Measurements from ENCODE around the gene IL2RG. TPM values are rescaled to one million over a fixed set of nuclear protein-coding genes. Genes with fewer than 3 reads are reported as not detected.

The IL2RG gene
- total RNA-seq, 1 experiment from 2014 or later = not detected

- Mint-ChIP-seq H3K9me3 (peaks cover 72 to 73% of the 10 kb centered on the region in 2 experiments), H3K36me3 (ENCODE audit: insufficient read depth in 1 of 3, low read depth in 3 of 3) (peaks cover 4 to 25% (median 15%) of the 10 kb centered on the region in 3 experiments), H3K27me3 (ENCODE audit: low read depth) (peaks cover 4% of the 10 kb centered on the region), H3K4me3 (no peak overlapping the region), H3K4me1 (peaks cover 9 to 12% of the 10 kb centered on the region in 2 experiments; a peak in 3 of 4 replicates), H3K27ac (no peak overlapping the region)
- Histone ChIP-seq H3K4me2 (ENCODE audit: insufficient read depth, insufficient read length, low read length) (no peak overlapping the region), H2AFZ (ENCODE audit: low read length) (no peak overlapping the region), H2BK5ac (ENCODE audit: insufficient read length, low read length) (no peak overlapping the region), H3K4me1 (ENCODE audit: insufficient read depth, low read length) (no peaks in the 10 kb centered on the region), H3K18ac (ENCODE audit: insufficient read length, low read depth, low read length) (no peak overlapping the region), H3K79me2 (ENCODE audit: insufficient read depth, low read length) (no peaks in the 10 kb centered on the region), H3K4ac (ENCODE audit: low read depth, low read length) (no peak overlapping the region), H3K79me1 (ENCODE audit: insufficient read depth, low read depth, low read length, poor library complexity, severe bottlenecking) (no peaks in the 10 kb centered on the region), H3K23ac (ENCODE audit: insufficient read length, low read depth, low read length) (no peak overlapping the region), H2BK15ac (ENCODE audit: low read depth, low read length) (no peak overlapping the region), H3T11ph (ENCODE audit: low read length) (no peak overlapping the region), H3K9me3 (ENCODE audit: control insufficient read depth, low read depth, low read length) (peaks cover 40% of the 10 kb centered on the region), H2BK120ac (ENCODE audit: low read depth, low read length, poor library complexity, severe bottlenecking) (no peak overlapping the region), H2BK12ac (ENCODE audit: insufficient read length, low read depth, low read length) (no peak overlapping the region), H3K27ac (ENCODE audit: insufficient read length, low read depth, low read length) (no peak overlapping the region), H3K14ac (ENCODE audit: insufficient read depth, low read length) (no peak overlapping the region), H3K9ac (ENCODE audit: extremely low read depth, insufficient read length, low read length) (no peak overlapping the region), H4K20me1 (ENCODE audit: control insufficient read depth, insufficient read depth, insufficient read length) (no peaks in the 10 kb centered on the region), H4K8ac (replicated peaks; ENCODE audit: insufficient read length, low read depth, low read length) (no peak overlapping the region), H2BK20ac (ENCODE audit: low read depth, low read length, poor library complexity, severe bottlenecking) (no peak overlapping the region), H3K56ac (ENCODE audit: insufficient read length, low read depth, low read length) (no peak overlapping the region), H4K91ac (ENCODE audit: insufficient read length, low read depth, low read length) (no peak overlapping the region), H4K5ac (ENCODE audit: insufficient read length, low read depth, low read length) (no peak overlapping the region), H2AK5ac (ENCODE audit: insufficient read length, low read length) (no peak overlapping the region), H3K27me3 (ENCODE audit: insufficient read depth, low read length) (no peaks in the 10 kb centered on the region), H3K23me2 (ENCODE audit: insufficient read length, low read depth, low read length, poor library complexity, severe bottlenecking) (no peaks in the 10 kb centered on the region)
- no CpG with 5 or more reads among the region's 3 CpGs for WGBS (ENCODE audit: extremely low coverage, insufficient read length, low lambda C conversion rate)
- no peak for DNase-seq
- TF ChIP-seq CTCF (conservative IDR thresholded peaks at IDR 0.05) = no peak
Observed at GRCh38 chrX:71160475-71160874, 49.1 kb upstream of the IL2RG start.
